ENCODE results near the gene SHISAL2A.
A peak's percentile ranks its signal among the peaks of the same experiment; 100 is the strongest.

SHISAL2A gene

GRCh38 chr1:52623812-52624211 lies 9.2 kb upstream of the SHISAL2A start:
- no peak for DNase-seq

- peak in 1 of 2 experiments; percentile 26 for DNase-seq
Observed at GRCh38 chr1:52627028-52627427, 5.9 kb upstream of the SHISAL2A start.

GRCh38 chr1:52628614-52629324 lies 4.2 kb upstream of the SHISAL2A start:
- DNase-seq: no peak

DNA sequence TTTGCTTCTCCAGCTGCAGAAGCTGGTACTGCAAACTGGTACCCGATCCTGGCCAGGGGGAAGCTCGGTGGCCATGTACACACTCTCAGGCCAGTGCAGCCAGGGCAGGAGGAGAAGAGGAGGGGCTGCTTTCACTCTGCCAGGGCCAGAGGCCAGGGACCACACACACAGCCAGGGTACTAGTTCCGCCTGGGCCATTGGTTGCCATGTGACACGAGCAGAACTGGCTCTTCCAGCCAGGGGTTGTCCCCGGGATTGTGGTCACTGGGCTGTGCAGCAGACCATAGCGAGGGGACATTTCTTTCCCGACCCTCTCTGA lies 3.7 kb upstream of the SHISAL2A start:
- no peak for DNase-seq

- no peak for DNase-seq
Observed at GRCh38 chr1:52629667-52630066, 3.3 kb upstream of the SHISAL2A start.

- DNase-seq: no peak
Observed at GRCh38 chr1:52631759-52632331, 1.1 kb upstream of the SHISAL2A start.

GRCh38 chr1:52633291-52633754 lies 355 bp downstream of the SHISAL2A start:
- no peak for DNase-seq

- no peak for DNase-seq
Observed at GRCh38 chr1:52634111-52634510, 1.1 kb downstream of the SHISAL2A start.

DNA sequence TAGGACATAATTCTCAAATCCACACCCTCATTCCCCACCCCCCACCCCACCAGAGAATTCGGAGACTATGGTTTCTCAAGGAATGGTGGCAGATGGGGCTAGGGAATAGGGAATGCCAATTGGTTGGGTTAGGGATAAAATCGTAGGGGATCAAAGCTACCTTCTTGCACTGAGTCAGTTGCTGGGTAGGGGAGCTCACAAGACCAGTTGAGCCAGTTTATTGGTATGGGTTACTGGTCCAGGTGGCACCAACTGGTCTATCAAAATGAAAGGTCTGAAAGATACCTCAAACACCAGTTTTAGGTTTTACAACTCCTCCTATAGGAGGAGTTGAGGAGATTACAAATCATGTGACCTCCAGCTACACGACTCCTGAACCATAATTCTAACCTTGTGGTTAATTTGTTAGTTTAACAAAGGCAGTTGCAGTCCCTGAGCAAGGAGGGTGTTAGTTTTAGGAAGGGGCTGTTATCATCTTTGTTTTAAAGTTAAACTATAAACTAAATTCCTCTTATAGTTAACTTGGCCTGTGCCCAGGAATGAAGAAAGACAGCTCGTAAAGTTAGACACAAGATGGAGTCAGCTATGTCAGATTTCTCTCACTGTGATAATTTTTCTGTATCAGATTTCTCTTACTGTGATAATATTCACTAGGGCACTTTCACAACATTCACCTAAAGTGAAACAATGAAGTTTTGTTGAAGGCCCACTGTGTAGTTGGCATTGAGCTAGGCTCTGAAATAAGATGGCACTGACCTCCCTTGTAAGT lies 2.5 kb downstream of the SHISAL2A start:
- DNase-seq: no peak

GRCh38 chr1:52636721-52637695 lies 4.0 kb downstream of the SHISAL2A start:
- peak; percentile 94 to 97 for DNase-seq

DNA sequence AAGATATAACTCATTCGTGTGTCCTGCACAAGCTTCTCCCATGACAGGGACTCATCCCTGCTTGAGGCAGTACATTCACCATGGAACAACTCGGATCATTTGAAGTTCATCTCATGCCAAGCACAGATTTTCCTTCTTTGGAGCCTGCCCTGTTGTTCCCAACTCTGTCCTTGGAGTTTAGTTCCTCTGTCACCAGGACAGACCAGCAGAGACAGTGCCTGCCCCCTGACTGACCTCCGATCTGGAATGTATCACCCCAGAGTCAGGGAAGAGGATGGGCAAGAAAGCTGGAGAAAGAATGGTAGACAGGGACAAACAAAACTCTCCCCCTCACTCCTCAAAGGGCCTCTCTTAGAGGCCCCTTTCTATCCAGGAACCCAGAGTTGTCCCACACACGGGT lies 5.0 kb downstream of the SHISAL2A start:
- no peak for DNase-seq

GRCh38 chr1:52640697-52641096 lies 7.7 kb downstream of the SHISAL2A start:
- DNase-seq: no peak

DNA sequence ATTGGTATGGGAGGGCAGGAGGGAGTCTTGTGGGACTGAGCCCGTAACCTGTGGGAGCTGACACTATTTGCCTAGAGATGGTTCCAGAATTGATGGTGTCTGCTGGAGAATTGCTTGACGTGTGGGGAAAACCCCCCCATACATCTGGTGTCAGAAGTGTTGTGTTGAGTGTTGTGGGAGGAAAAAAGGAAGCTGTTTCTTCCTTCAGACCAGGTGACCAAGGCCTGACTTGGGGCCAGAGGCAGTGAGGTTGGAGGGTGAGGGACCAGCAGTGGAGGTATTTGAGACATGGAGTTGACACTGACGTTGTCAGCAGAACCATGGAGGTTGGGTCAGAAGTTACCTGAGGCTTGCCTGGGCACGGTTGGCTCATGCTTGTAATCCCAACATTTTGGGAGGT lies 8.3 kb downstream of the SHISAL2A start:
- no peak for DNase-seq

DNA sequence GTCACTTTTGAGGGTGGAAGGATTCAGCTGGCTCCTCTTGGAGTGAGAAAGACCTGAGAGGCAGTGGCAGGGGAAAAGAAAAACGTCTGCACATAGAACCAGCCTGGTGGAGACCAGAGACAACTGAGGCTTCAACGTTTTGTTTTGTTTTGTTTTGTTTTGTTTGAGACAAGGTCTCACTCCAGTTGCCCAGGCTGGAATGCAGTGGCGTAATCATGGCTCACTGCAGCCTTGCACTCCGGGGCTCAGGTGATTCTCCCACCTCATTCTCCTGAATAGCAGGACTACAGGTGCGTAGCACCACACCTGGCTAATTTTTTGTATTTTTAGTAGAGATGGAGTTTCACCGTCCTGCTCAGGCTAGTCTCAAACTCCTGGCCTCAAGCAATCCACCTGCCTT lies 12.3 kb downstream of the SHISAL2A start:
- no peak for DNase-seq

DNA sequence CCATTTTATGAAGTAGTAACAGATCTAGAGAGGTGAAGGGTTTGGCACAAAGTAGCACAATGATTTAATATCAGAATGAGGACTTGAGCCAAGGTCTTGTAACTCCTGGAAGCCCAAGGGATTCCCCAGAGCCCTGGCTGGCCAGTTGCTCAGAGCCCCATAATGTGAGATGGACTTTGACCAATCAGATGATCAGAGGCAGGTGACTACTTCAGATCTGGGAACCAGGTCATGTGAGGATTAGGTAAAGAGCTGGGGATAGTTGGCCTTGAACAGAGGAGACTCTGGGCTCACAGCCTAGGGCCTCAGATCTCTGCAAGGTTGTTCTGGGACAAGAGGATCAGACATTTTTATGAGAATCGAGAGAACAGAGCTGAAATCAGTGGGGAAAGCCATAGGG lies 18.9 kb downstream of the SHISAL2A start:
- DNase-seq: no peak

GRCh38 chr1:52653207-52653849 lies 20.4 kb downstream of the SHISAL2A start:
- no peak for DNase-seq

- no peak for DNase-seq
Observed at GRCh38 chr1:52654063-52654462, 21.1 kb downstream of the SHISAL2A start.

- no peak for DNase-seq
Observed at GRCh38 chr1:52657702-52658101, 24.7 kb downstream of the SHISAL2A start.

DNA sequence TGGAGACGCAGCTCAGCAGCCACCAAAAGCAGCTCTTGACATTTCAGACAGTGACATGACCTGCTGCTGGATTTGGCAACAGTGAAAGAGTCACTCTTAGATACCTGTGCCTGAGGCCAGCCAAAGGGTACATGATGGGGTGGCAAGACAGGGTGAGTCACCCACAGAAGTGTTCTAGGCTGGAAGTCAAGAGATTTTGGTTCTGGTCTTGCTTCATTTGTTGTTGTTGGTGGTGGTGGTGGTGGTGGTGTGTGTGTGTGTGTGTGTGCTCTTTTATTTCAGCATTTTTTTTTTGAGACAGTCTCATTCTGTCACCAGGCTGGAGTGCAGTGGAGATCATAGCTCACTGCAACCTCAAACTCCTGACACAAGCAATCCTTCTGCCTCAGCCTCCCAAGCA lies 25.8 kb downstream of the SHISAL2A start:
- DNase-seq: no peak

GRCh38 chr1:52659356-52659755 lies 26.4 kb downstream of the SHISAL2A start:
- DNase-seq: no peak

DNA sequence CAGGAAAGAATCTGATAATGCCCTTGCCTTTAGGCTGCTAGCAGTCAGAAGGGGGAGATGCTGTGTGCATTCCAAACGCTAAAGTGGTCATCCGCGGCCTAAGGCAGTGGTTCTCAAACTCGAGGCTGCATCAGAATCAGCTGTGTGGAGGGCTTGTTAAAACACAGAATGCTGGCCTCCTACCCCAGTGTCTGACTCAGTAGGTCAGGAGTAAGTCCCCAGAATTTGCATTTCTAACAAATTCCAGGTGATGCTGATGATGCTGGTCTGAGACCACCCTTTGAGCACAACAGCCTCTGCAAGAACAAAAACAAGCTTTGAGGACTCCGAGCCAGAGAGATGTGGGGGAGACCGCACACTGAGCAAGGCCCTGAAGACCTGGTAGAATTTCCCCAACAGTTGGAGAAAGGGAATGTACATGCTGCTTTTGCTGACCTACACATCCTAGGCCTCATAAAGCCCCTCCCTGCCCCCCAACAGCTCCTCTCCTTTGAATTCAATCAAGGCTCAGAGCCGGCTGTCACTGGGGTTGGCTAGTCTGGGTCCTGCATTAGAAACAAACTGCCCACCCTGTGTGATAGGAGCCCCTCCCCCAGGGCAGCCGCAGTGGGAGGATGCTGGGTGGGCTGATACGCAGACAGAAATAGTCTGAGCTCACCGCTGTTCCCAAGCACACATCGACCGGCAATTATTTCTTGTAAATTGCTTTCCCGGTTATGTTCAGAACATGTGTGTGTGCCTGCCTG lies 27.1 kb downstream of the SHISAL2A start:
- DNase-seq: no peak

GRCh38 chr1:52660807-52661206 lies 27.8 kb downstream of the SHISAL2A start:
- no peak for DNase-seq
